Nephron progenitor cell (in vitro differentiated cells): Measurements from ENCODE around the gene SH2D1A.
"Not testable (repeated sequence)": the region's sequence is repeated elsewhere in the genome, so short reads cannot be mapped to it uniquely, and the experiment has no call there.

Experiments used
- DNase-seq: peaks from one replicate; pipeline ENCODE4 v3.0.0; 2021
- H3K27ac Mint-ChIP-seq: 2 replicates; pipeline ENCODE4 v1.8.0; 2021; ENCODE audit warnings: mild to moderate bottlenecking, moderate library complexity, mixed read lengths
- H3K27me3 Mint-ChIP-seq: 2 replicates; pipeline ENCODE4 v1.8.0; 2021; ENCODE audit warnings: mild to moderate bottlenecking, low read depth, mixed read lengths; ENCODE audit not compliant: poor library complexity
- H3K36me3 Mint-ChIP-seq: 2 replicates; pipeline ENCODE4 v1.8.0; 2021; ENCODE audit warnings: low read depth, mixed read lengths
- H3K4me1 Mint-ChIP-seq: 2 replicates; pipeline ENCODE4 v1.8.0; 2021; ENCODE audit warnings: mixed read lengths
- H3K4me3 Mint-ChIP-seq: 2 replicates; pipeline ENCODE4 v1.8.0; 2021; ENCODE audit warnings: mild to moderate bottlenecking, moderate library complexity, mixed read lengths
- H3K9me3 Mint-ChIP-seq: 2 replicates; pipeline ENCODE4 v1.8.0; 2021; ENCODE audit warnings: mild to moderate bottlenecking, moderate library complexity, mixed read lengths
- CTCF ChIP-seq: fragments of 200-600 bp; sonication (generic); IDR thresholded peaks from 2 replicates; pipeline ENCODE4 v1.5.0; 2021; ENCODE audit warnings: antibody characterized with exemption

The SH2D1A gene

GRCh38 chrX:124346117-124346876 lies at the start of gene SH2D1A:
Gene SH2D1A, plus strand, starts transcription at chrX:124346563. Its CDS starts 80 bp downstream, at chrX:124346643.
- Mint-ChIP-seq H3K36me3 (no peaks in the 10 kb centered on the region), H3K4me1 (peaks cover 15% of the 10 kb centered on the region), H3K27ac (no peak within 1 kb of the TSS), H3K27me3 (no peaks in the 10 kb centered on the region), H3K4me3 (no peak within 1 kb of the TSS), H3K9me3 (no peaks in the 10 kb centered on the region)
- no peak for DNase-seq
- no peak for TF ChIP-seq CTCF

GRCh38 chrX:124299323-124299722 lies 47.0 kb upstream of the SH2D1A start:
- not testable (repeated sequence) for DNase-seq, H3K4me3 Mint-ChIP-seq, H3K4me1 Mint-ChIP-seq, H3K27me3 Mint-ChIP-seq, H3K36me3 Mint-ChIP-seq, H3K27ac Mint-ChIP-seq
- peaks cover 26% of the 10 kb centered on the region for H3K9me3 Mint-ChIP-seq

GRCh38 chrX:124300405-124300804 lies 46.0 kb upstream of the SH2D1A start:
- Mint-ChIP-seq H3K27ac (no peak overlapping the region), H3K36me3 (no peaks in the 10 kb centered on the region), H3K27me3 (peaks cover 4% of the 10 kb centered on the region), H3K4me1 (no peaks in the 10 kb centered on the region), H3K4me3 (no peak overlapping the region), H3K9me3 (peaks cover 25% of the 10 kb centered on the region)
- DNase-seq: no peak
- no peak for TF ChIP-seq CTCF

- Mint-ChIP-seq H3K27ac (no peak overlapping the region), H3K36me3 (no peaks in the 10 kb centered on the region), H3K27me3 (peaks cover 7% of the 10 kb centered on the region), H3K4me1 (peaks cover 9% of the 10 kb centered on the region), H3K4me3 (no peak overlapping the region), H3K9me3 (peaks cover 15% of the 10 kb centered on the region)
- no peak for DNase-seq
- no peak for TF ChIP-seq CTCF
Measured at GRCh38 chrX:124307253-124307907, 39.0 kb upstream of the SH2D1A start.

- TF ChIP-seq CTCF: no peak
- no peaks in the 10 kb centered on the region for H3K9me3 Mint-ChIP-seq
- H3K4me3 Mint-ChIP-seq: no peak overlapping the region
- no peaks in the 10 kb centered on the region for H3K36me3 Mint-ChIP-seq
- no peak overlapping the region for H3K27ac Mint-ChIP-seq
- H3K27me3 Mint-ChIP-seq: no peaks in the 10 kb centered on the region
- no peaks in the 10 kb centered on the region for H3K4me1 Mint-ChIP-seq
- no peak for DNase-seq
Measured at GRCh38 chrX:124325732-124326131, 20.6 kb upstream of the SH2D1A start.

GRCh38 chrX:124328765-124329164 lies 17.6 kb upstream of the SH2D1A start:
- TF ChIP-seq CTCF: no peak
- H3K27me3 Mint-ChIP-seq: no peaks in the 10 kb centered on the region
- no peaks in the 10 kb centered on the region for H3K9me3 Mint-ChIP-seq

More at GRCh38 chrX:124328765-124329164, 17.6 kb upstream of the SH2D1A start:
- Mint-ChIP-seq H3K4me1 (no peaks in the 10 kb centered on the region), H3K4me3 (no peak overlapping the region), H3K36me3 (no peaks in the 10 kb centered on the region), H3K27ac (no peak overlapping the region)
- no peak for DNase-seq
